ENCODE data around the gene ITPKA. TPM values are rescaled to one million over a fixed set of nuclear protein-coding genes. Genes with fewer than 3 reads are reported as not detected.

Gene ITPKA
- total and polyA plus RNA-seq, 2 of the 13 experiments (the other 11 are each of a cell fraction or from before 2014, with no cell fraction given): 13.2 to 41.3 TPM

DNA sequence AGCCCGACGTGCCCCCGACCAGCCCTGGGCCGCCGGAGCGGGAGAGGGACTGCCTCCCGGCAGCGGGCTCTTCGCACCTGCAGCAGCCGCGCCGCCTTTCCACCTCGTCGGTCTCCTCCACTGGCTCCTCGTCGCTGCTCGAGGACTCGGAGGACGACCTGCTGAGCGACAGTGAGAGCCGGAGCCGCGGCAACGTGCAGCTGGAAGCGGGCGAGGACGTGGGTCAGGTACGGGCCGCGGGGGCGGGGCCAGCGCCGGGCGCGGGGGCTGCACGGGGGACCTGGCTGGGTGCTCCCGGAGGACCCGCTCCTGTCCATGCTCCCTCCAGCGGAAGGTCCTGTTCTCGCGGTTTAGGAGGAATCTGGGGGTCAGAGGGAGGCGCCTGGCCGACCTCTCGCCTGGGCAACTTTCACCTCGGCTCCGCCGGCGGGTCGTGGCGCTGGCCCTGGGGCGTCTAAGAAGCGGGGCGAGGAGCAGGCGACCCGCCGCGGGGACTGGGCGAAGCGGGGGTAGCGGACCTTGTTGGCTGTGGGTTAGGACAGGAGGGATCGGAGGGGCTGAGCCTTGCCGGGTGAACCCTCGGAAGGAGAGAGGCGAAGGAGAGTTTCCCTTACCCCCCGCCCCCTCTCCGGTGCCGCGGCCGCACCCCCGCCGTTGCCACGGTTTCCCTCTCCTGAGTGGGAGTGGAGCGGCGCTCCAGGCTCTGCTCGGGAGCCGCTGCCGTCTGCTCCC, 682 bp downstream of the ITPKA start (continued):
- no peak for TF ChIP-seq ZNF772 (CRISPR knock-in tag; IDR thresholded peaks at IDR 0.05)
- TF ChIP-seq CREB1 (IDR thresholded peaks at IDR 0.05): no peak
- TF ChIP-seq CREB1 (CRISPR knock-in tag; IDR thresholded peaks at IDR 0.05): no peak
- TF ChIP-seq, protein P1, sequence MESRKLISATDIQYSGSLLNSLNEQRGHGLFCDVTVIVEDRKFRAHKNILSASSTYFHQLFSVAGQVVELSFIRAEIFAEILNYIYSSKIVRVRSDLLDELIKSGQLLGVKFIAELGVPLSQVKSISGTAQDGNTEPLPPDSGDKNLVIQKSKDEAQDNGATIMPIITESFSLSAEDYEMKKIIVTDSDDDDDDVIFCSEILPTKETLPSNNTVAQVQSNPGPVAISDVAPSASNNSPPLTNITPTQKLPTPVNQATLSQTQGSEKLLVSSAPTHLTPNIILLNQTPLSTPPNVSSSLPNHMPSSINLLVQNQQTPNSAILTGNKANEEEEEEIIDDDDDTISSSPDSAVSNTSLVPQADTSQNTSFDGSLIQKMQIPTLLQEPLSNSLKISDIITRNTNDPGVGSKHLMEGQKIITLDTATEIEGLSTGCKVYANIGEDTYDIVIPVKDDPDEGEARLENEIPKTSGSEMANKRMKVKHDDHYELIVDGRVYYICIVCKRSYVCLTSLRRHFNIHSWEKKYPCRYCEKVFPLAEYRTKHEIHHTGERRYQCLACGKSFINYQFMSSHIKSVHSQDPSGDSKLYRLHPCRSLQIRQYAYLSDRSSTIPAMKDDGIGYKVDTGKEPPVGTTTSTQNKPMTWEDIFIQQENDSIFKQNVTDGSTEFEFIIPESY (CRISPR knock-in tag; IDR thresholded peaks at IDR 0.05): 0 out of 2 replicates have a peak, but pooled peaks have one; percentile 5
- TF ChIP-seq ZNF724P (CRISPR knock-in tag; IDR thresholded peaks at IDR 0.05; ENCODE audit: borderline replicate concordance): peak; percentile 67; the same call in 1 of the 2 replicates
- TF ChIP-seq, protein P2, sequence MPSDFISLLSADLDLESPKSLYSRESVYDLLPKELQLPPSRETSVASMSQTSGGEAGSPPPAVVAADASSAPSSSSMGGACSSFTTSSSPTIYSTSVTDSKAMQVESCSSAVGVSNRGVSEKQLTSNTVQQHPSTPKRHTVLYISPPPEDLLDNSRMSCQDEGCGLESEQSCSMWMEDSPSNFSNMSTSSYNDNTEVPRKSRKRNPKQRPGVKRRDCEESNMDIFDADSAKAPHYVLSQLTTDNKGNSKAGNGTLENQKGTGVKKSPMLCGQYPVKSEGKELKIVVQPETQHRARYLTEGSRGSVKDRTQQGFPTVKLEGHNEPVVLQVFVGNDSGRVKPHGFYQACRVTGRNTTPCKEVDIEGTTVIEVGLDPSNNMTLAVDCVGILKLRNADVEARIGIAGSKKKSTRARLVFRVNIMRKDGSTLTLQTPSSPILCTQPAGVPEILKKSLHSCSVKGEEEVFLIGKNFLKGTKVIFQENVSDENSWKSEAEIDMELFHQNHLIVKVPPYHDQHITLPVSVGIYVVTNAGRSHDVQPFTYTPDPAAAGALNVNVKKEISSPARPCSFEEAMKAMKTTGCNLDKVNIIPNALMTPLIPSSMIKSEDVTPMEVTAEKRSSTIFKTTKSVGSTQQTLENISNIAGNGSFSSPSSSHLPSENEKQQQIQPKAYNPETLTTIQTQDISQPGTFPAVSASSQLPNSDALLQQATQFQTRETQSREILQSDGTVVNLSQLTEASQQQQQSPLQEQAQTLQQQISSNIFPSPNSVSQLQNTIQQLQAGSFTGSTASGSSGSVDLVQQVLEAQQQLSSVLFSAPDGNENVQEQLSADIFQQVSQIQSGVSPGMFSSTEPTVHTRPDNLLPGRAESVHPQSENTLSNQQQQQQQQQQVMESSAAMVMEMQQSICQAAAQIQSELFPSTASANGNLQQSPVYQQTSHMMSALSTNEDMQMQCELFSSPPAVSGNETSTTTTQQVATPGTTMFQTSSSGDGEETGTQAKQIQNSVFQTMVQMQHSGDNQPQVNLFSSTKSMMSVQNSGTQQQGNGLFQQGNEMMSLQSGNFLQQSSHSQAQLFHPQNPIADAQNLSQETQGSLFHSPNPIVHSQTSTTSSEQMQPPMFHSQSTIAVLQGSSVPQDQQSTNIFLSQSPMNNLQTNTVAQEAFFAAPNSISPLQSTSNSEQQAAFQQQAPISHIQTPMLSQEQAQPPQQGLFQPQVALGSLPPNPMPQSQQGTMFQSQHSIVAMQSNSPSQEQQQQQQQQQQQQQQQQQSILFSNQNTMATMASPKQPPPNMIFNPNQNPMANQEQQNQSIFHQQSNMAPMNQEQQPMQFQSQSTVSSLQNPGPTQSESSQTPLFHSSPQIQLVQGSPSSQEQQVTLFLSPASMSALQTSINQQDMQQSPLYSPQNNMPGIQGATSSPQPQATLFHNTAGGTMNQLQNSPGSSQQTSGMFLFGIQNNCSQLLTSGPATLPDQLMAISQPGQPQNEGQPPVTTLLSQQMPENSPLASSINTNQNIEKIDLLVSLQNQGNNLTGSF (CRISPR knock-in tag; IDR thresholded peaks at IDR 0.05): 0 out of 2 replicates have a peak, but pooled peaks have one; percentile 64
- peak; percentile 27; the same call in 1 of the 2 replicates for TF ChIP-seq ZBTB20 (CRISPR knock-in tag; IDR thresholded peaks at IDR 0.05; ENCODE audit: borderline replicate concordance, low read depth)
- TF ChIP-seq ATF1 (CRISPR knock-in tag; IDR thresholded peaks at IDR 0.05): no peak
- 0 out of 2 replicates have a peak, but pooled peaks have one; percentile 52 for TF ChIP-seq TOE1 (CRISPR knock-in tag; IDR thresholded peaks at IDR 0.05)
- 0 out of 2 replicates have a peak, but pooled peaks have one; percentile 47 for TF ChIP-seq KLF12 (CRISPR knock-in tag; IDR thresholded peaks at IDR 0.05; ENCODE audit: borderline replicate concordance)
- TF ChIP-seq PHF8 (CRISPR knock-in tag; IDR thresholded peaks at IDR 0.05): peak; percentile 70
- TF ChIP-seq, protein P3, sequence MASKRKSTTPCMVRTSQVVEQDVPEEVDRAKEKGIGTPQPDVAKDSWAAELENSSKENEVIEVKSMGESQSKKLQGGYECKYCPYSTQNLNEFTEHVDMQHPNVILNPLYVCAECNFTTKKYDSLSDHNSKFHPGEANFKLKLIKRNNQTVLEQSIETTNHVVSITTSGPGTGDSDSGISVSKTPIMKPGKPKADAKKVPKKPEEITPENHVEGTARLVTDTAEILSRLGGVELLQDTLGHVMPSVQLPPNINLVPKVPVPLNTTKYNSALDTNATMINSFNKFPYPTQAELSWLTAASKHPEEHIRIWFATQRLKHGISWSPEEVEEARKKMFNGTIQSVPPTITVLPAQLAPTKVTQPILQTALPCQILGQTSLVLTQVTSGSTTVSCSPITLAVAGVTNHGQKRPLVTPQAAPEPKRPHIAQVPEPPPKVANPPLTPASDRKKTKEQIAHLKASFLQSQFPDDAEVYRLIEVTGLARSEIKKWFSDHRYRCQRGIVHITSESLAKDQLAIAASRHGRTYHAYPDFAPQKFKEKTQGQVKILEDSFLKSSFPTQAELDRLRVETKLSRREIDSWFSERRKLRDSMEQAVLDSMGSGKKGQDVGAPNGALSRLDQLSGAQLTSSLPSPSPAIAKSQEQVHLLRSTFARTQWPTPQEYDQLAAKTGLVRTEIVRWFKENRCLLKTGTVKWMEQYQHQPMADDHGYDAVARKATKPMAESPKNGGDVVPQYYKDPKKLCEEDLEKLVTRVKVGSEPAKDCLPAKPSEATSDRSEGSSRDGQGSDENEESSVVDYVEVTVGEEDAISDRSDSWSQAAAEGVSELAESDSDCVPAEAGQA (IDR thresholded peaks at IDR 0.05; ENCODE audit: low read depth): no peak
- TF ChIP-seq, protein P3 (CRISPR knock-in tag; IDR thresholded peaks at IDR 0.05; ENCODE audit: borderline replicate concordance): 0 out of 2 replicates have a peak, but pooled peaks have one; percentile 44
- TF ChIP-seq SALL1 (CRISPR knock-in tag; IDR thresholded peaks at IDR 0.05): peak; percentile 53
- no peak for TF ChIP-seq SRSF4 (IDR thresholded peaks at IDR 0.05; ENCODE audit: low read depth, low read length, poor library complexity, severe bottlenecking)
